NT2/D1 (cell line): ENCODE data around the gene HK1.

Source experiments
- DNase-seq: peaks from one replicate; pipeline ENCODE4 v3.0.0-alpha.2; 2011; ENCODE audit warnings: low read depth, low spot score
- H3K27me3 ChIP-seq: 2 replicates; pipeline ENCODE4 v1.6.0; 2011; ENCODE audit warnings: mild to moderate bottlenecking; ENCODE audit not compliant: insufficient read length, insufficient read depth
- H3K36me3 ChIP-seq: 2 replicates; pipeline ENCODE4 v1.6.1; 2011; ENCODE audit warnings: mild to moderate bottlenecking, low read length, mixed read lengths; ENCODE audit not compliant: insufficient read depth, insufficient read length
- H3K4me1 ChIP-seq: 2 replicates; pipeline ENCODE4 v1.5.1; 2011; ENCODE audit not compliant: insufficient read depth, insufficient read length
- H3K4me3 ChIP-seq: 2 replicates; pipeline ENCODE4 v1.5.1; 2011; ENCODE audit warnings: low read depth; ENCODE audit not compliant: insufficient read length
- H3K9ac ChIP-seq: 2 replicates; pipeline ENCODE4 v1.6.0; 2011; ENCODE audit warnings: low read depth; ENCODE audit not compliant: insufficient read length
- H3K9me3 ChIP-seq: 2 replicates; pipeline ENCODE4 v1.5.1; 2011; ENCODE audit warnings: mild to moderate bottlenecking, low read length; ENCODE audit not compliant: insufficient read depth
- SUZ12 ChIP-seq: IDR thresholded peaks from 2 replicates; pipeline ENCODE4 v1.6.1; 2011; ENCODE audit not compliant: insufficient read length, insufficient read depth; ENCODE audit errors: extremely low read depth
- YY1 ChIP-seq: IDR thresholded peaks from 2 replicates; pipeline ENCODE4 v1.6.1; 2011; ENCODE audit not compliant: insufficient read length, insufficient read depth
- ZNF274 ChIP-seq: IDR thresholded peaks from 2 replicates; pipeline ENCODE4 v1.6.1; 2011; ENCODE audit warnings: mild to moderate bottlenecking, low read depth, low read length

Gene HK1

DNA sequence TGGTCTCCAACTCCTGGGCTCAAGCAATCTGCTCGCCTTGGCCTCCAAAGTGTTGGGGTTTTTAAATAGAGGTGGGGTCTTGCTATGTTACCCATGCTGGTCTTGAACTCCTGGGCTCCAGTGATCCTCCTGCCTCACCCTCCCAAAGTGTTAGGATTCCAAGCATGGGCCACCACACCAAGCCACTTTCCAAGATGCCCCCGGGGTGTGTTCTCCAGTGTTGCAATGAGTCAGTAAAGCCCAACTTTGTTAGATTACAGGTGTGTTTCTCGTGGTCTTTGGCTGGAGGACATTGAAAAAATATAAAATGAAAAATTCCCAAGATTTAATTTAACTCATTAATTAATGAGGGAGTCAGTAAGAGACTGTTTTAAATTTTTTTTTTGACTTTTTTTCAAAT lies 109.2 kb downstream of the HK1 start:
- H3K36me3 ChIP-seq = peaks cover 91% of the 10 kb centered on the region
- peaks cover 13% of the 10 kb centered on the region for H3K4me1 ChIP-seq
- TF ChIP-seq YY1 (no peak), SUZ12 (no peak), ZNF274 (no peak)

DNA sequence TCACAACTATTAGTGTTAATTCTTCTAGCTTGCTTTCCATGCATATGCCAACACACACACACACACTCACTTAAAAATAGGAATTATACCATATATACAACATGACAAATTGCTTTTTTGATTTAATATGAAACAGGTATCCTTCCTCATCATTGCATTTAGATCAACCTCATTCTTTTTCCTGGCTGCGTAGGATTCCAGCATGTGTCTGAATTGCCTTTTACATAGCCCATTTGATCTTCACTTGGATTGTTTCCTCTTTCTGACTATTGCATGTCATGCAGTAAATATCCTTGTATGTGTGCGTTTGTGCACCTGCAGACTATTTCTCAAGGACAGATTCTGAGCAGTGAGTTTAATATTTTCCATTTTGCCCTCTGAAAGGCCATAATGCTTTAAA lies 110.2 kb downstream of the HK1 start:
- no peak for DNase-seq
- Histone ChIP-seq H3K9me3 (no peaks in the 10 kb centered on the region), H3K36me3 (peaks cover 86% of the 10 kb centered on the region)

More for the DNA sequence above, 109.2 kb downstream of the HK1 start:
- no peak for DNase-seq
- Histone ChIP-seq H3K9me3 (no peaks in the 10 kb centered on the region), H3K27me3 (no peaks in the 10 kb centered on the region), H3K9ac (no peak overlapping the region), H3K4me3 (no peak overlapping the region)

GRCh38 chr10:69389827-69390490 lies 111.7 kb downstream of the HK1 start:
- Histone ChIP-seq H3K27me3 (no peaks in the 10 kb centered on the region), H3K36me3 (peaks cover 86% of the 10 kb centered on the region), H3K9ac (peak overlapping the region; percentile 27), H3K9me3 (no peaks in the 10 kb centered on the region), H3K4me1 (peaks cover 13% of the 10 kb centered on the region), H3K4me3 (no peak overlapping the region)
- DNase-seq = peak; percentile 61
- TF ChIP-seq YY1 (no peak), ZNF274 (no peak), SUZ12 (no peak)

More for the DNA sequence above, 110.2 kb downstream of the HK1 start:
- Histone ChIP-seq H3K9ac (no peak overlapping the region), H3K27me3 (no peaks in the 10 kb centered on the region), H3K4me1 (peaks cover 13% of the 10 kb centered on the region), H3K4me3 (no peak overlapping the region)
- TF ChIP-seq SUZ12 = no peak
- TF ChIP-seq ZNF274 = no peak
- TF ChIP-seq YY1 = no peak

GRCh38 chr10:69391158-69391557 lies 112.9 kb downstream of the HK1 start:
- TF ChIP-seq SUZ12 (no peak), ZNF274 (no peak), YY1 (no peak)
- Histone ChIP-seq H3K36me3 (peaks cover 78% of the 10 kb centered on the region), H3K4me3 (no peak overlapping the region), H3K9me3 (no peaks in the 10 kb centered on the region), H3K9ac (no peak overlapping the region), H3K4me1 (peaks cover 13% of the 10 kb centered on the region), H3K27me3 (no peaks in the 10 kb centered on the region)
- DNase-seq = no peak

DNA sequence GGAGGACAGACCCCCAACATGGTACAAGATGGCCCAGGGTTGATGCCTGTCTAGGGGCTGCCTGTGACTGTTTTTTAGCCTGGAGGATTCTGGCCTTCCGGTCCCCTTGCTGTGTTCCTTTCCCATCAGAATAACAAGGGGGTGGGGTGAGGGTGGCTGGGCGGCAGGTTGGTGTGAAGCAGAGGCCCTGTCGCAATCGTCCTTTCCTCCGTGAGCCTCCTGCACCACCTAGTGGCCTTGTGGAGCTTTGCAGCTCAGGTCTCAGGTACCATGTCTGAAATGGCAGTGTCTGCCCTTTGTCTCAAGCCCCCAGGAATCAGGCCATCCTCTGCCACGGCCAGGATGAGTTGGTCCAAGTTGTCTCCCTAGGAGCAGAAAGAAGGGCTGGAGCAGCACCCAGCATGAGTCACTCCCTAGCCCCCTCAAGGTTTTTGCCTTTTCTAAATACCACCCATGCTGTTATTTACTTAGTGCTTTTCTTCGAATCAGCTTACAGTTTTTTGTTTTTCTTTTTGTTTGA lies 114.2 kb downstream of the HK1 start:
- Histone ChIP-seq H3K27me3 (no peaks in the 10 kb centered on the region), H3K36me3 (peaks cover 76% of the 10 kb centered on the region), H3K9me3 (no peaks in the 10 kb centered on the region), H3K9ac (no peak overlapping the region), H3K4me1 (peaks cover 13% of the 10 kb centered on the region), H3K4me3 (no peak overlapping the region)
- peak; percentile 92 for DNase-seq
- TF ChIP-seq SUZ12 = no peak
- TF ChIP-seq ZNF274 = no peak
- TF ChIP-seq YY1 = no peak

GRCh38 chr10:69394020-69394419 lies 115.7 kb downstream of the HK1 start:
- no peak for DNase-seq
- Histone ChIP-seq H3K4me1 (peaks cover 12% of the 10 kb centered on the region), H3K36me3 (peaks cover 77% of the 10 kb centered on the region), H3K9me3 (no peaks in the 10 kb centered on the region), H3K9ac (no peak overlapping the region), H3K27me3 (no peaks in the 10 kb centered on the region), H3K4me3 (no peak overlapping the region)
- no peak for TF ChIP-seq YY1
- TF ChIP-seq ZNF274 = no peak
- no peak for TF ChIP-seq SUZ12

- Histone ChIP-seq H3K36me3 (peaks cover 72% of the 10 kb centered on the region), H3K9ac (no peak overlapping the region)
- no peak for DNase-seq
Observed at GRCh38 chr10:69397972-69398371, 119.7 kb downstream of the HK1 start.

GRCh38 chr10:69398466-69398865 lies 120.2 kb downstream of the HK1 start:
- Histone ChIP-seq H3K9me3 (no peaks in the 10 kb centered on the region), H3K36me3 (peaks cover 71% of the 10 kb centered on the region), H3K27me3 (no peaks in the 10 kb centered on the region), H3K4me3 (no peak overlapping the region), H3K4me1 (no peaks in the 10 kb centered on the region), H3K9ac (no peak overlapping the region)
- no peak for DNase-seq
- TF ChIP-seq SUZ12 (no peak), ZNF274 (no peak), YY1 (no peak)

More at GRCh38 chr10:69397972-69398371, 119.7 kb downstream of the HK1 start:
- no peak for TF ChIP-seq SUZ12
- TF ChIP-seq ZNF274 = no peak
- no peak for TF ChIP-seq YY1
- Histone ChIP-seq H3K4me3 (no peak overlapping the region), H3K4me1 (no peaks in the 10 kb centered on the region), H3K9me3 (no peaks in the 10 kb centered on the region), H3K27me3 (no peaks in the 10 kb centered on the region)
